HepG2 (cell line): ENCODE measurements around the gene CD44. TPM values are rescaled to one million over a fixed set of nuclear protein-coding genes. Genes with fewer than 3 reads are reported as not detected.

Source experiments
- AHDC1 ChIP-seq: sonication (generic); formaldehyde crosslinking; IDR thresholded peaks from 2 replicates; pipeline ENCODE4 v1.5.1; 2020; ENCODE audit warnings: mild to moderate bottlenecking, missing genetic modification reagents, borderline replicate concordance
- BCL6 ChIP-seq: IDR thresholded peaks from 2 replicates; pipeline ENCODE4 v1.6.1; 2016; ENCODE audit warnings: missing genetic modification reagents, missing compliant biosample characterization
- CREBL2 ChIP-seq: sonication (generic); formaldehyde crosslinking; IDR thresholded peaks from 2 replicates; pipeline ENCODE4 v1.8.1; 2023; ENCODE audit warnings: missing genetic modification reagents, mild to moderate bottlenecking, borderline replicate concordance
- FOXA1 ChIP-seq, 2 experiments: fragments of 450-650 bp in 1 of 2; sonication (generic) in 1 of 2; formaldehyde crosslinking in 1 of 2; IDR thresholded peaks; 2 replicates each; pipeline versions ENCODE4 v1.4.0 to v1.6.1; 2016 to 2020; ENCODE audit warnings: missing genetic modification reagents in 1 of 2
- FOXJ3 ChIP-seq: sonication (generic); formaldehyde crosslinking; IDR thresholded peaks from 2 replicates; pipeline ENCODE4 v1.4.0; 2020; ENCODE audit warnings: missing genetic modification reagents, mild to moderate bottlenecking, borderline replicate concordance
- HMG20A ChIP-seq: IDR thresholded peaks from 2 replicates; pipeline ENCODE4 v1.6.1; 2016; ENCODE audit warnings: borderline replicate concordance
- HNF4G ChIP-seq, 2 experiments: sonication (generic) in 1 of 2; formaldehyde crosslinking in 1 of 2; IDR thresholded peaks; 2 replicates each; pipeline versions ENCODE4 v1.4.0 to v1.6.1; 2011 to 2020; ENCODE audit warnings: borderline replicate concordance in 2 of 2, low read depth in 2 of 2, mild to moderate bottlenecking in 2 of 2, low read length in 1 of 2, missing genetic modification reagents in 1 of 2, moderate library complexity in 1 of 2
- KDM6A ChIP-seq: IDR thresholded peaks from 2 replicates; pipeline ENCODE4 v1.6.1; 2016; ENCODE audit warnings: low read depth
- MED1 ChIP-seq: sonication (generic); formaldehyde crosslinking; IDR thresholded peaks from 2 replicates; pipeline ENCODE4 v1.4.0; 2020; ENCODE audit warnings: missing genetic modification reagents
- MIXL1 ChIP-seq: IDR thresholded peaks from 2 replicates; pipeline ENCODE4 v1.6.1; 2016
- MTF1 ChIP-seq: sonication (generic); formaldehyde crosslinking; IDR thresholded peaks from 2 replicates; pipeline ENCODE4 v1.5.0; 2020; ENCODE audit warnings: missing genetic modification reagents
- NR2C2 ChIP-seq: sonication (generic); formaldehyde crosslinking; IDR thresholded peaks from 2 replicates; pipeline ENCODE4 v1.4.0; 2020; ENCODE audit warnings: missing genetic modification reagents, mild to moderate bottlenecking, moderate library complexity, borderline replicate concordance
- POGZ ChIP-seq: sonication (generic); formaldehyde crosslinking; IDR thresholded peaks from 2 replicates; pipeline ENCODE4 v1.4.0; 2020; ENCODE audit warnings: mild to moderate bottlenecking, missing genetic modification reagents
- RNF2 ChIP-seq: fragments of 450-650 bp; conservative IDR thresholded peaks from 2 replicates; pipeline ENCODE4 v1.6.1; 2016; ENCODE audit warnings: low read depth
- RXRB ChIP-seq: IDR thresholded peaks from 2 replicates; pipeline ENCODE4 v1.6.1; 2016; ENCODE audit warnings: borderline replicate concordance, missing genetic modification reagents, missing compliant biosample characterization
- SOX6 ChIP-seq, 2 experiments: fragments of 450-650 bp in 1 of 2; sonication (generic) in 1 of 2; formaldehyde crosslinking in 1 of 2; IDR thresholded peaks; 2 replicates each; pipeline versions ENCODE4 v1.4.0 to v1.6.1; 2017 to 2020; ENCODE audit warnings: antibody characterized with exemption in 1 of 2, mild to moderate bottlenecking in 1 of 2, missing genetic modification reagents in 1 of 2
- TEAD3 ChIP-seq: optimal IDR thresholded peaks from 2 replicates; pipeline ENCODE3; 2016; ENCODE audit warnings: borderline replicate concordance
- ZBTB39 ChIP-seq: sonication (generic); formaldehyde crosslinking; IDR thresholded peaks from 2 replicates; pipeline ENCODE4 v1.5.0; 2020; ENCODE audit warnings: missing genetic modification reagents
- ZFP1 ChIP-seq: IDR thresholded peaks from 2 replicates; pipeline ENCODE4 v1.6.1; 2016
- ZMYM4 ChIP-seq: sonication (generic); formaldehyde crosslinking; IDR thresholded peaks from 2 replicates; pipeline ENCODE4 v1.8.1; 2023; ENCODE audit warnings: mild to moderate bottlenecking, missing genetic modification reagents
- ZNF607 ChIP-seq: sonication (generic); formaldehyde crosslinking; IDR thresholded peaks from 2 replicates; pipeline ENCODE4 v1.5.1; 2020; ENCODE audit warnings: missing genetic modification reagents, mild to moderate bottlenecking, borderline replicate concordance
- polyA plus RNA-seq, 8 experiments: library from polyadenylated mRNA; depleted of rRNA in 3 of 8; stranded (reverse) in 7 of 8; unstranded in 1 of 8; fragments of >200 nt; fragmentation: Illumina TruSeq in 4 of 8; extraction: Trizol in 4 of 8; gene quantifications; 2 replicates each; pipeline versions ENCODE4 v1.2.1 to v1.2.3, GENCODE V29; 2011 to 2016; ENCODE audit warnings: low read depth in 4 of 8, missing spikeins in 1 of 8, mixed read lengths in 1 of 8; ENCODE audit not compliant: insufficient read depth in 1 of 8
- total RNA-seq, 5 experiments: library from RNA; depleted of rRNA; stranded (reverse); fragments of >200 nt; fragmentation: Illumina TruSeq; extraction: Trizol; gene quantifications; 2 replicates each; pipeline ENCODE4 v1.2.3, GENCODE V29; 2016; ENCODE audit warnings: low read depth in 1 of 5

CD44 gene
- total and polyA plus RNA-seq, 2 of the 13 experiments (the other 11 are each of a cell fraction or from before 2014, with no cell fraction given) = 0.02 to 0.11 TPM

- TF ChIP-seq AHDC1 (CRISPR knock-in tag) (peak; percentile 54; the same call in 1 of the 2 replicates), HMG20A (CRISPR knock-in tag) (peak; percentile 49; the same call in 1 of the 2 replicates), MTF1 (CRISPR knock-in tag) (no peak), BCL6 (CRISPR knock-in tag) (peak; percentile 32; the same call in 1 of the 2 replicates), FOXJ3 (CRISPR knock-in tag) (peak; percentile 84; the same call in 1 of the 2 replicates), ZFP1 (CRISPR knock-in tag) (no peak), MED1 (CRISPR knock-in tag) (peak; percentile 72), ZBTB39 (no peak), FOXA1 (IDR thresholded peaks at IDR 0.05) (no peak), FOXA1 (CRISPR knock-in tag; IDR thresholded peaks at IDR 0.05) (peak; percentile 73), HNF4G (IDR thresholded peaks at IDR 0.05; ENCODE audit: borderline replicate concordance, low read depth, low read length) (peak; percentile 48; the same call in 1 of the 2 replicates), HNF4G (CRISPR knock-in tag; IDR thresholded peaks at IDR 0.05; ENCODE audit: borderline replicate concordance, low read depth) (no peak), TEAD3 (CRISPR knock-in tag) (peak; percentile 88), CREBL2 (CRISPR knock-in tag) (no peak), ZNF607 (CRISPR knock-in tag) (no peak), RNF2 (no peak), NR2C2 (CRISPR knock-in tag) (no peak), POGZ (peak; percentile 60; the same call in 1 of the 2 replicates), MIXL1 (CRISPR knock-in tag) (peak; percentile 74), KDM6A (peak; percentile 60; the same call in 1 of the 2 replicates), ZMYM4 (CRISPR knock-in tag) (peak; percentile 45; the same call in 1 of the 2 replicates), RXRB (peak; percentile 52; the same call in 1 of the 2 replicates), SOX6 (IDR thresholded peaks at IDR 0.05) (no peak), SOX6 (CRISPR knock-in tag; IDR thresholded peaks at IDR 0.05) (peak; percentile 74)
These were observed 51.9 kb downstream of the CD44 start (continued) for GRCh38 chr11:35190804-35191348.
